Stimulated activated CD8-positive, alpha-beta memory T cell treated with anti-CD3 and anti-CD28 coated beads, Interleukin-4, amount 100 ng/mL, for 4 hours (primary cell): ENCODE data around the gene DHRSX.
A peak's percentile ranks its signal among the peaks of the same experiment; 100 is the strongest.
"Not testable (repeated sequence)": the region's sequence is repeated elsewhere in the genome, so short reads cannot be mapped to it uniquely, and the experiment has no call there.

ENCODE experiments used
- DNase-seq, 2 donors: peaks; one replicate each; pipeline ENCODE4 v3.0.0-alpha.2; 2020; ENCODE audit warnings: low read depth in 2 of 2, low spot score in 1 of 2

The DHRSX gene, protein sequence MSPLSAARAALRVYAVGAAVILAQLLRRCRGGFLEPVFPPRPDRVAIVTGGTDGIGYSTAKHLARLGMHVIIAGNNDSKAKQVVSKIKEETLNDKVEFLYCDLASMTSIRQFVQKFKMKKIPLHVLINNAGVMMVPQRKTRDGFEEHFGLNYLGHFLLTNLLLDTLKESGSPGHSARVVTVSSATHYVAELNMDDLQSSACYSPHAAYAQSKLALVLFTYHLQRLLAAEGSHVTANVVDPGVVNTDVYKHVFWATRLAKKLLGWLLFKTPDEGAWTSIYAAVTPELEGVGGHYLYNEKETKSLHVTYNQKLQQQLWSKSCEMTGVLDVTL

DNA sequence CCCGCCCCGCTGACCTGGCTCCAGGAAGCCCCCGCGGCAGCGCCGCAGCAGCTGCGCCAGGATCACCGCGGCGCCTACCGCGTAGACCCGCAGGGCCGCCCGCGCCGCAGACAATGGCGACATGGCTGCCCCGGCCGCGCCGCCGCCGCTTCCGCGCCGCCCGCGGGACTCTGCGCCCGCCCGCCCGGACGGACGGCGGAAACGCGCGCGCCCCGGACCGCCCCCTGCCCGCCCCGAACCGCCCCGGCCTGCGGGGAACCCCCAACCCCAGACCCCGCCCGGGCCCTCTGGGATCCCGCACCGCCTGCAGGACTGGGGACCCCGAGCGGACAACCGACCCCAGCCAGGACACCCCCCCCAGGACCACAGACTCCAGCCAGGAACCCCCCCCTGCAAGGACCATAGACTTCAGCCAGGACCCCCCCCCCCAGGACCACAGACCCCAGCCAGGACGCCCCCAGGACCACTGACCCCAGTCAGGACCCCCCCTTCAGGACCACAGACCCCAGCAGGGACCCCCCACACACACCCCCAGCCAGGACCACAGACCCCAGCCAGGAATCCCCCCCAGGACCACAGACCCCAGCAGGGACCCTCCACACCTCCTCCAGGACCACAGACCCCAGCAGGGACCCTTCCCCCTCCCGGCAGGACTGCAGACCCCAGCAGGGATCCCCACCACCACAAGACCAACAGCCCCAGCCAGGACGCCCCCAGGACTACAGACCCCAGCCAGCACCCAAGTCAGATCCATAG, at the start of gene DHRSX, which contains the start of gene ZBED1:
TSS of gene DHRSX (minus strand) at position 174 of the 756 bp plus-strand sequence. CDS start at position 123, 51 bp downstream.
TSS of gene ZBED1 (minus strand) at position 174 of the 756 bp plus-strand sequence. CDS start 10,257 bp downstream, outside the sequence.
- DNase-seq: peak in 1 of 2 donors; percentile 2

DNA sequence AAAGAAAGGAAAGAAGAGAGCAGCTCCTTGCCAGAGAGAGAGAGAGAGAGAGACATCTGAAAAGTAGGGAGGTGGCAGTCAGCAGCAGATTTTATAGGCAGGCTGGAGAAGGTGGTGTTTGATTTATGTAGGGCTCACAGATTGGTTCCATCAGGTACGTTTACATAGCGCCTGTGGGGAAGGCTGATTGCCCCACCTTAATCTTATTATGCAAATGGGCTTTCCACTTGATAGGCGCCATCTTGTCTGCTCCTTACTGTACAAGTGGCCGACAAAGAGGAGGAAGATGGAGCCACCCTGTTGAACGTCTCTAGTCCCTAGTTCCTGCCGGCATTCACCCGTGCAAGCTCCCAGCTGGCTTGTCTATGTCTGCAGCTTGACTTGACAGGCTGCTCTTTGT, 49.1 kb upstream of the DHRSX start:
- DNase-seq: no peak

DNA sequence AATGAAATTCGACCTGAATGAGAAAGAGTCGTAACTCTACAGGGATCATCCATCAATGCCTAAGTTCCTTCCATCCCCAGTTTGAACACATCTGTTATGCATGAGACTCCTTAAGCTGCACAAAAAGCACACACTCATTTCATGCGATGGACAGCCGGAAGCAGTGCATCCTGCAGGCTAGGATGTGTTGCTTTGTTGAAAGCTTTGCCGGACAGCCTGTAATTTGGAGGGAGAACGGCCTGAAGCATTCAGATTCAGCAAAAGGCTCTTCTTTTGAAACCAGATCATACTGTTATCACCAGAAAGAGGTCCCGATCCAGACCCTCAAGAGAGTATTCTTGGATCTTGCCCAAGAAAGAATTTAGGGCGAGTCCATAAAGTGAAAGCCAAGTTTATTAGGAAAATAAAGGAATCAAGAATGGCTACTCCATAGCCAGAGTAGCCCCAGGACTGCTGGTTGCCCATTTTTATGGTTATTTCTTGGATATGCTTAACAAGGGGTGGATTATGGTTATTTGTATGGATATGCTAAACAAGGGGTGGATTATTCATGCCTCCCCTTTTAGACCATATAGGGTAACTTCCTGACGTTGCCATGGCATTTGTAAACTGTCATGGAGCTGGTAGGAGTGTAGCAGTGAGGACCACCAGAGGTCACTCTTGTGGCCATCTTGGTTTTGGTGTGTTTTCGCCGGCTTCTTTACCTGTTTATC, 48.1 kb upstream of the DHRSX start:
- no peak for DNase-seq

- no peak for DNase-seq
Measured at GRCh38 chrX:2547736-2548135, 47.0 kb upstream of the DHRSX start.

- no peak for DNase-seq
Measured at GRCh38 chrX:2546496-2546895, 45.7 kb upstream of the DHRSX start.

DNA sequence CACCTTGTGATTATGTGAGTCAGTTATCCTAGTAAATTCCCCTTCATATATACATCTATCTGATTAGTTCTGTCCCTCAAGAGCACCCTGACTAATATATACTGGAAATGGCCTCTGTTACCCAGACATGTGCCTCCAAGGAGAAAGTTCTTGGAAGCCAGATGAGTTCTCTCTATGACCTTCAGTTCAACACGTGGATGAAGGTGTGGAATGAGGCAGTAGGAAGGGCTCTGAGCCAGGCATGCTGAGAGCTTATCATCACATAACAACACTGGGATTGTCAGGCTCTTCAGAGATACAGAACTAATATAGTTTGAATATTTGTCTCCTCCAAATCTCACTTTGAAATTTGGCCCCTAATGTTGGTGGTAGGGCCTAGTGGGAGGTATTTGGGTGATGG, 44.4 kb upstream of the DHRSX start:
- no peak for DNase-seq

DNA sequence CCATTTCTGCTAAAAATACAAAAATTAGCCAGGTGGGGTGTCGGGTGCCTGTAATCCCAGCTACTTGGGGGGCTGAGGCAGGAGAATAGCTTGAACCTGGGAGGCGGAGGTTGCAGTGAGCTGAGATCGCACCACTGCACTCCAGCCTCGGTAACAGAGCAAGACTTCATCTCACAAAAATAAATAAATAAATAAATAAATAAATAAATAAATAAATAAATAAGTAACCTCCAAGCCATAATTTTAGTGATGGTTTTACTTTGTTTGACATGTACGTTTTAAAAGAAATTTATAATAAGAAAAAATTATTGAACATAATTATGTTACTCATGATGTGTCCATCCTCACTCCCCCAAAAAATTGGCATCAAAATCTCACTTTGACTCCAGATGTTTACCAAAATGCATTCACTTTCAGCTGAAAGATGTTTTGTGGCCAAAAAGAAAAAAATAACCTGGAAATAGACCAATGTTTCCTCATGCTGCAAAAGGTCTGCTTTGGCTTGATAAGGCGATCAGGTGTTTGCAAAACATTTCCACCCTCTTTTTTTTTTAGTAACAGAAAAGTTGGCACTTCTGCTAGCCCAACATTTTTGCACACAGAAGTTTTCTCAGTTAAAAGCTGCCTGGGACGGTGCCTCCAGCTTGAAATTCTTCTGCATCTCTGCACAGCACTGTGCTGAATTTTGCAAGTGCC, 42.2 kb upstream of the DHRSX start:
- DNase-seq: no peak

GRCh38 chrX:2541603-2542002, 40.8 kb upstream of the DHRSX start:
- no peak for DNase-seq

DNA sequence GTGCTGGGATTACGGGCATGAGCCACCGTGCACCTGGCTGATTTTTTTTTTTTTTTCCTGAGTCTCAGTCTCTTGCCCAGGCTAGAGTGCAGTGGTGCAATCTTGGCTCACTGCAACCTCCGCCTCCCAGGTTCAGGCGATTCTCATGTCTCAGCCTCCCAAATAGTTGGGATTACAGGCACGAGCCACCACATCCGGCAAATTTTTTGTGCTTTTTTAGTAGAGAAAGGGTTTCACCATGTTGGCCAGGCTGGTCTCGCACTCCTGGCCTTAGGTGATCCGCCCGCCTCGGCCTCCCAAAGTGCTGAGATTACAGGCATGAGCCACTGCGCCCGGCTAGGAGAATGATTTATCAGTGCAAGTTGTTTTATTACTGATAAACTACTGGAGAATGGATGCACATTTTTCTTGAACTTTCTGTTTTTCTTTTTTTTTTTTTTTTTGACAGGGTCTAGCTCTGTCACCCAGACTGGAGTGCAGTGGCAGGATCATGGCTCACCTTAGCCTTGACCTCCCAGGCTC, 39.7 kb upstream of the DHRSX start:
- DNase-seq: no peak

DNA sequence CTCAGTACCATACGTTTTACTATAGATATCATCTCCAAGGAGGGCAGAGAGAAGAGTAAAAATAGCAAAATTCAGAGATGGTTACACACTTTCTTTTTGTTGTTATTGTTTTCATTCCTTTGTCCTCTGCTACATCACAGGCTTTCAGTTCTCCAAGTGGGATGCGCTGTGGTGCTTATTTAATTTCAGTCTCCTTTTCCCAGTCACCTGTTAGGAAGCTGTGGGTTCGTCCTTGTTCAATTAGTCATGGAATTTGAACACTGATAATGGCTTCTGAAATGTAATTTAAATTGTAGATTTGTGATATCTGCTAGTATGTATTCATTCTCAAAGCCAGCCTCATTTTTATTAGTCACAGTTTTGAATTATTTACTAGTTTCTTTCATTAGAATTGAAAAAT, 38.8 kb upstream of the DHRSX start:
- no peak for DNase-seq

DNA sequence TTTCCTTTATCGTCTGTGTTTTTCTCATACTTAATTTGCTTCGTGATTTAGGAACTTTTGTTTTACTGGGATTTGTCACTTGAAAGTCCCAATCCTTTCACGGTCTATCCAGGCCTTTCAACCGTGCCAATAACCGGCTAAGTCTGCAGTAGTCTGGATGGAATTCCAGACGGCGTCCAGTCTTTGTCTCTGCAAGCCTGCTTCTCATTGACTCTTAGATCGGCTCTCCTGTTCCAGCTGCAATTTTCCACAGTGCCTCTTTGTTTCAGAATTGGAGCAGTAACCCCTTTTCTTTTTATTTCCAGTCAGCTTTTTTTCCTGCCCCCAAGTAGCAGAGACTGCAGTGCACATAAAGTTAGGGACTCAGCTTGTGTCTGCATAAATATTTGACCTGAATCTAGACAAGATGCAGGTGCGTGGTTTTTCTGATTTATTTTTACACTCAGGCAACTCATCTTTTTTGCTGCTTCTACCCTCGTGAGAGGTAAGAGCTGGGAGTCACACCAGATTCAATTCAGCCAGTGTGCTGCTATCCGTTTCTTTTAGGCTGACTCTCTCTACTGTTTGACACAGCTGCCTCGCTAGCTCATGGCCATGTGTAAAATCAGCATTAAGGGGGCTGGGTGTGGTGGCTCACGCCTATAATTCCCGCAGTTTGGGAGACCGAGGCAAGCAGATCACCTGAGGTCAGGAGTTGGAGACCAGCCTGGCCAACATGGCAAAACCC, 37.4 kb upstream of the DHRSX start:
- no peak for DNase-seq

DNA sequence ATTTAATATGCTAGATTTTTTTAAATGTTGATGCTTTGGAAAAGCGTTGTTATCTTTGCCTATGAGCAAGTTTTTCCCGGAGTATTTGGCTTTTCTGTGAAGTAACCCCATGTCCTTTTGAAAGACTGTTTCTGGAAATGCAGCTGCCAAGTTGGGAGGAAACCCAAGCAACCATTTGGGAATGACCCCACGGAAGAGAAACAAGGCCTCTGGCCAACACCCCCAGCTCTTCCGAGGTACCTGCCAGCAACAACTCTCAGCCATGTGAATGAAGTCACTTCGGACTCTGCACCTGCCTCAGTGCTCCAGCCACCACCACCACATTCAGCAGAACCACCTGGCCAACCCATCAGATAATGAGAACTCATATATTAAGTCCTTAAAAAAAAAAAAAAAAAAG, 36.2 kb upstream of the DHRSX start:
- no peak for DNase-seq

DNA sequence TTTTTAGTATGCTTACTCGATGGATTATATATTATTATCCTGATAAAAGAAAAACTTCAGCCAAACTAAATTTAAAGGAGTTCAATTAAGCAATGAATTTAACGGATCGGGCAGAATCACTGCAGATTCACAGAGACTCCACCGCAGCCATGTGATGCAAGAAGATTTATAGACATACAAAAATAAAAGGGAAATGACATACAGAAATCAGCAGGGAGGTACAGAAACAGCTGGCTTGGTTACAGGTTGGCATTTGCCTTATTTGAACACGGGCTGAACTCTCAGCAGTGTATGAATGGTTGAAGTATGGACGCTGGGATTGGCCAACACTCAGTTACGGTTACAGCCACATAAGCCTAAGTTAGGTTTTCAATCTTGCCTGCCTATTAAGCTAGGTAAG, 35.4 kb upstream of the DHRSX start:
- no peak for DNase-seq

DNA sequence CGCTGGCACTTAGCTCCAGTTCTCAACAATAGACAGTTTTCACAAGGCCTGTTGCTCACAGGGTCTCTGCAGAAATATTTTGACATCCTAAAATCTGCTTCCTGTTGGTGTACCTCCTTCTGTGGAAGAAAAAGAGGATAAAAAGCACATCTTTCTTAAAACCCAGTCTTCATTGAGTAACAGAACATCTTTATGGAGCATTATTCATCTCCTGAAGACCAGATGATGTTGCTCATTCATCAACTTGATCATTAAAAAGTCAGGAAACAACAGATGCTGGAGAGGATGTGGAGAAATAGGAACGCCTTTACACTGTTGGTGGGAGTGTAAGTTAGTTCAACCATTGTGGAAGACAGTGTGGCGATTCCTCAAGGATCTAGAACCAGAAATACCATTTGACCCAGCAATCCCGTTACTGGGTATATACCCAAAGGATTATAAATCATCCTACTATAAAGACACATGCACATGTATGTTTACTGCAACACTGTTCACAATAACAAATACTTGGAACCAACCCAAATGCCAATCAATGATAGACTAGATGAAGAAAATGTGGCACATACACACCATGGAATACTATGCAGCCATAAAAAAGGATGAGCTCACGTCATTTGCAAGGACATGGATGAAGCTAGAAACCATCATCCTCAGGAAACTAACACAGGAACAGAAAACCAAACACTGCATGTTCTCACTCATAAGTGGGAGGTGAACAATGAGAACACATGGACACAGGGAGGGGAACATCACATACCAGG, 33.7 kb upstream of the DHRSX start:
- DNase-seq: not testable (repeated sequence)

GRCh38 chrX:2533424-2533823, 32.6 kb upstream of the DHRSX start:
- DNase-seq: no peak

GRCh38 chrX:2526390-2526789, 25.6 kb upstream of the DHRSX start:
- DNase-seq: no peak

DNA sequence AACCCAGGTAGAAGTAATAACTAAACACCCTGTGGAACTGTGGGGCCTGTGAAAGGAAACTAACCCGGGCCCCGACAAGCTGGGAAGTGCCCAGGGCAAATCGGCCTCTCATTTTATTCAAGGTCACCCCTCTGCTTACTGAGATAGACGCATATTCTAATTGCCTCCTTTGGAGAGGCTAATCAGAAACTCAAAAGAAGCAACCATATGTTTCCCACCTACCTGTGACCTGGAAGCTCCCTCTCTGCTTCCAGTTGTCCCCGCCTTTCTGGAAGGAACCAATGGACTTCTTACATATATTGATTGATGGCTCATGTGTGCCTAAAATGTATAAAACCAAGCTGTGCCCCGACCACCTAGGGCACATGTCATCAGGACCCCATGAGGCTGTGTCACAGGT, 23.1 kb upstream of the DHRSX start:
- no peak for DNase-seq

- DNase-seq: no peak
Measured at GRCh38 chrX:2521927-2522386, 21.2 kb upstream of the DHRSX start.

GRCh38 chrX:2521092-2521926, 20.5 kb upstream of the DHRSX start:
- DNase-seq: no peak
